GM23338 (cell line): ENCODE data around the gene PFN1. TPM values are rescaled to one million over a fixed set of nuclear protein-coding genes. Genes with fewer than 3 reads are reported as not detected.

Source experiments
- ATAC-seq: fragments of 200-7000 bp; cut with Tn5 transposase; 3 replicates; pipeline ENCODE4 v1.9.1; 2020
- DNase-seq: peaks from one replicate; pipeline ENCODE4 v3.0.0-alpha.2; 2015; ENCODE audit warnings: low spot score
- H2AFZ ChIP-seq: fragments of 200-600 bp; sonication (generic); 2 replicates; pipeline ENCODE4 v1.8.0; 2016; ENCODE audit warnings: antibody characterized with exemption, mild to moderate bottlenecking, moderate library complexity
- H3F3A ChIP-seq: fragments of 200-600 bp; sonication (generic); replicated peaks from 2 replicates; pipeline ENCODE4 v1.8.0; 2017; ENCODE audit warnings: antibody characterized with exemption, mixed run types, low read depth
- H3K27ac ChIP-seq: fragments of 200-600 bp; sonication (generic); 2 replicates; pipeline ENCODE4 v1.6.1; 2016; ENCODE audit warnings: low read depth
- H3K27me3 ChIP-seq: fragments of 200-600 bp; sonication (generic); 2 replicates; pipeline ENCODE4 v1.8.0; 2016; ENCODE audit warnings: mild to moderate bottlenecking, mixed run types, moderate library complexity; ENCODE audit not compliant: insufficient read depth
- H3K36me3 ChIP-seq: fragments of 200-600 bp; sonication (generic); 2 replicates; pipeline ENCODE4 v1.8.0; 2016; ENCODE audit warnings: mild to moderate bottlenecking; ENCODE audit not compliant: insufficient read depth
- H3K4me1 ChIP-seq: fragments of 200-600 bp; sonication (generic); 2 replicates; pipeline ENCODE4 v1.8.0; 2016; ENCODE audit warnings: mild to moderate bottlenecking, moderate library complexity; ENCODE audit not compliant: insufficient read depth
- H3K4me2 ChIP-seq: fragments of 200-600 bp; sonication (generic); 2 replicates; pipeline ENCODE4 v1.7.1; 2017; ENCODE audit warnings: mixed run types
- H3K4me3 ChIP-seq: fragments of 200-600 bp; sonication (generic); 2 replicates; pipeline ENCODE4 v1.6.1; 2016; ENCODE audit warnings: mixed run types
- H3K79me2 ChIP-seq: fragments of 200-600 bp; sonication (generic); replicated peaks from 2 replicates; pipeline ENCODE4 v1.8.0; 2017; ENCODE audit warnings: mild to moderate bottlenecking; ENCODE audit not compliant: insufficient read depth
- H3K9me2 ChIP-seq: fragments of 200-600 bp; sonication (generic); 2 replicates; pipeline ENCODE4 v1.8.0; 2017; ENCODE audit not compliant: insufficient read depth
- H4K20me1 ChIP-seq: fragments of 200-600 bp; sonication (generic); replicated peaks from 2 replicates; pipeline ENCODE4 v1.8.0; 2017; ENCODE audit warnings: mild to moderate bottlenecking; ENCODE audit not compliant: insufficient read depth
- H3K27ac Mint-ChIP-seq: 2 replicates; pipeline ENCODE4 v1.8.0; 2020; ENCODE audit warnings: inconsistent platforms, mild to moderate bottlenecking, moderate library complexity, mixed read lengths
- H3K27me3 Mint-ChIP-seq: 3 replicates; pipeline ENCODE4 v1.8.0; 2022; ENCODE audit warnings: low read depth, mild to moderate bottlenecking, moderate library complexity, mixed read lengths, inconsistent platforms; ENCODE audit not compliant: insufficient read depth, poor library complexity
- H3K36me3 Mint-ChIP-seq: 3 replicates; pipeline ENCODE4 v1.8.0; 2021; ENCODE audit warnings: low read depth, mild to moderate bottlenecking, inconsistent platforms, moderate library complexity, mixed read lengths
- H3K4me1 Mint-ChIP-seq: 3 replicates; pipeline ENCODE4 v1.8.0; 2020; ENCODE audit warnings: mild to moderate bottlenecking, inconsistent platforms, mixed read lengths
- H3K4me3 Mint-ChIP-seq: 3 replicates; pipeline ENCODE4 v1.8.0; 2021; ENCODE audit warnings: moderate library complexity, mild to moderate bottlenecking, inconsistent platforms, mixed read lengths
- H3K9me3 Mint-ChIP-seq: 3 replicates; pipeline ENCODE4 v1.8.0; 2020; ENCODE audit warnings: moderate library complexity, mild to moderate bottlenecking, inconsistent platforms, mixed read lengths
- NANOG ChIP-seq: IDR thresholded peaks from 2 replicates; pipeline ENCODE4 v1.6.1; 2016; ENCODE audit warnings: antibody characterized with exemption, borderline replicate concordance
- POLR2AphosphoS5 ChIP-seq: IDR thresholded peaks from 2 replicates; pipeline ENCODE4 v1.6.1; 2016; ENCODE audit warnings: antibody characterized with exemption, low read depth
- ZNF114 ChIP-seq: fragments of 250-450 bp; sonication (Bioruptor Pico); IDR thresholded peaks from 2 replicates; pipeline ENCODE4 v1.5.0; 2020; ENCODE audit warnings: mild to moderate bottlenecking, moderate library complexity
- ZNF462 ChIP-seq: fragments of 250-450 bp; sonication (Bioruptor Pico); IDR thresholded peaks from 2 replicates; pipeline ENCODE4 v1.5.0; 2020; ENCODE audit warnings: mild to moderate bottlenecking, moderate library complexity
- polyA plus RNA-seq: library from polyadenylated mRNA; unstranded; fragments of >200 nt; fragmentation: Nextera tagmentation; extraction: Ambion mirVana; gene quantifications from 2 replicates; pipeline ENCODE4 v1.2.1, GENCODE V29; 2016
- total RNA-seq: library from RNA; depleted of rRNA; stranded (reverse); fragments of >200 nt; shearing (Covaris generic); gene quantifications from 2 replicates; pipeline ENCODE4 v1.2.3, GENCODE V29; 2014
- TF ChIP-seq, protein P1 (sequence below): IDR thresholded peaks from one replicate; pipeline ENCODE4 v1.6.1; 2018; ENCODE audit warnings: antibody characterized with exemption; ENCODE audit not compliant: unreplicated experiment

PFN1 gene
- total and polyA plus RNA-seq, 2 experiments from 2014 or later, result 2,002 to 3,709 TPM

GRCh38 chr17:4935650-4936049 lies 12.7 kb downstream of the PFN1 start:
- H3K9me3 Mint-ChIP-seq, result no peaks in the 10 kb centered on the region
- no peaks in the 10 kb centered on the region for H4K20me1 ChIP-seq
- peaks cover 26% of the 10 kb centered on the region for H3K4me1 Mint-ChIP-seq
- no peak overlapping the region for H3K4me2 ChIP-seq
- no peak overlapping the region for H3K27ac Mint-ChIP-seq
- H3K27me3 Mint-ChIP-seq, result peaks cover 17% of the 10 kb centered on the region
- TF ChIP-seq ZNF114 (CRISPR knock-in tag) (no peak), POLR2AphosphoS5 (no peak; the same call in 1 of the 2 replicates), NANOG (no peak), ZNF462 (no peak)
- TF ChIP-seq, protein P1, sequence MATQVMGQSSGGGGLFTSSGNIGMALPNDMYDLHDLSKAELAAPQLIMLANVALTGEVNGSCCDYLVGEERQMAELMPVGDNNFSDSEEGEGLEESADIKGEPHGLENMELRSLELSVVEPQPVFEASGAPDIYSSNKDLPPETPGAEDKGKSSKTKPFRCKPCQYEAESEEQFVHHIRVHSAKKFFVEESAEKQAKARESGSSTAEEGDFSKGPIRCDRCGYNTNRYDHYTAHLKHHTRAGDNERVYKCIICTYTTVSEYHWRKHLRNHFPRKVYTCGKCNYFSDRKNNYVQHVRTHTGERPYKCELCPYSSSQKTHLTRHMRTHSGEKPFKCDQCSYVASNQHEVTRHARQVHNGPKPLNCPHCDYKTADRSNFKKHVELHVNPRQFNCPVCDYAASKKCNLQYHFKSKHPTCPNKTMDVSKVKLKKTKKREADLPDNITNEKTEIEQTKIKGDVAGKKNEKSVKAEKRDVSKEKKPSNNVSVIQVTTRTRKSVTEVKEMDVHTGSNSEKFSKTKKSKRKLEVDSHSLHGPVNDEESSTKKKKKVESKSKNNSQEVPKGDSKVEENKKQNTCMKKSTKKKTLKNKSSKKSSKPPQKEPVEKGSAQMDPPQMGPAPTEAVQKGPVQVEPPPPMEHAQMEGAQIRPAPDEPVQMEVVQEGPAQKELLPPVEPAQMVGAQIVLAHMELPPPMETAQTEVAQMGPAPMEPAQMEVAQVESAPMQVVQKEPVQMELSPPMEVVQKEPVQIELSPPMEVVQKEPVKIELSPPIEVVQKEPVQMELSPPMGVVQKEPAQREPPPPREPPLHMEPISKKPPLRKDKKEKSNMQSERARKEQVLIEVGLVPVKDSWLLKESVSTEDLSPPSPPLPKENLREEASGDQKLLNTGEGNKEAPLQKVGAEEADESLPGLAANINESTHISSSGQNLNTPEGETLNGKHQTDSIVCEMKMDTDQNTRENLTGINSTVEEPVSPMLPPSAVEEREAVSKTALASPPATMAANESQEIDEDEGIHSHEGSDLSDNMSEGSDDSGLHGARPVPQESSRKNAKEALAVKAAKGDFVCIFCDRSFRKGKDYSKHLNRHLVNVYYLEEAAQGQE, result no peak
- H3K36me3 ChIP-seq, result no peaks in the 10 kb centered on the region; the same call in 1 of the 2 replicates
- peaks cover 8% of the 10 kb centered on the region for H3K4me1 ChIP-seq
- no peak for DNase-seq
- H3K36me3 Mint-ChIP-seq, result peaks cover 49% of the 10 kb centered on the region
- peaks cover 12% of the 10 kb centered on the region for H3F3A ChIP-seq
- no peak overlapping the region for H2AFZ ChIP-seq
- no peak for ATAC-seq
- no peak overlapping the region for H3K4me3 ChIP-seq
- no peaks in the 10 kb centered on the region for H3K27me3 ChIP-seq
- peaks cover 12% of the 10 kb centered on the region for H3K79me2 ChIP-seq
- no peaks in the 10 kb centered on the region for H3K9me2 ChIP-seq
- no peak overlapping the region for H3K4me3 Mint-ChIP-seq
- H3K27ac ChIP-seq, result no peak overlapping the region
